ENCODE data around the gene HCFC1. TPM values are rescaled to one million over a fixed set of nuclear protein-coding genes. Genes with fewer than 3 reads are reported as not detected.

The HCFC1 gene
- total RNA-seq (10 to 100 TPM; 45.9 to 50.2 TPM), total RNA-seq (52.4 to 341 (median 124) reads per million in 172 experiments)
- polyA plus RNA-seq (2013, experiment 1 of 2): 34.1 TPM
- 36.0 TPM for polyA plus RNA-seq (2013, experiment 2 of 2)

GRCh38 chrX:153971450-153972367, at the start of gene HCFC1:
TSS of gene HCFC1 (minus strand) at chrX:153971818. CDS start at chrX:153970840, 978 bp downstream.
- no peaks in the 10 kb centered on the region for H3K27me3 ChIP-seq (ENCODE audit: control insufficient read depth in 1 of 2, insufficient read depth in 2 of 2, low read length in 2 of 2)
- H3K36me3 ChIP-seq (ENCODE audit: insufficient read depth, low read length): no peaks in the 10 kb centered on the region
- Mint-ChIP-seq H3K27ac (peak within 1 kb of the TSS; percentile 98), H3K36me3 (ENCODE audit: low read depth) (peaks cover 32% of the 10 kb centered on the region), H3K9me3 (no peaks in the 10 kb centered on the region), H3K27me3 (no peaks in the 10 kb centered on the region), H3K4me3 (peak within 1 kb of the TSS; percentile 100), H3K4me1 (ENCODE audit: low read depth) (peaks cover 48% of the 10 kb centered on the region)
- ChIA-PET CTCF (interaction anchor here (1.5 kb wide), 1 partner anchor 25 kb away, joined by 3 read pairs; no protein-coding TSS in a partner anchor), POLR2A (interaction anchor here (0.6 to 6.6 kb wide), 27 partner anchors 9 to 1030 kb away, joined by 3 to 163 read pairs (median 4); partner anchors contain the start of genes ARHGAP4, EMD, G6PD and IDH3G)
- peaks cover 56% of the 10 kb centered on the region for H3K4me1 ChIP-seq (ENCODE audit: insufficient read depth, low read length)
- H3K4me3 ChIP-seq (ENCODE audit: low read length): peak within 1 kb of the TSS; percentile 96
- TF ChIP-seq CTCF (IDR thresholded peaks at IDR 0.05): no peak
- no peaks in the 10 kb centered on the region for H3K9me3 ChIP-seq (ENCODE audit: control insufficient read depth in 1 of 2, insufficient read depth in 1 of 2, low read length in 2 of 2)
- H3K27ac ChIP-seq (ENCODE audit: low read depth in 1 of 2, low read length in 2 of 2): peak within 1 kb of the TSS; percentile 98 to 99
- ATAC-seq (ENCODE audit: poor library complexity) (peak; percentile 48), DNase-seq (peak; percentile 81 to 95 (median 90))
- intact Hi-C loops (cut with DNase I, micrococcal nuclease): loop anchor here in 1 of 2 experiments (2.0 kb wide), 1 partner anchor 399 kb away; no protein-coding TSS in a partner anchor

DNA sequence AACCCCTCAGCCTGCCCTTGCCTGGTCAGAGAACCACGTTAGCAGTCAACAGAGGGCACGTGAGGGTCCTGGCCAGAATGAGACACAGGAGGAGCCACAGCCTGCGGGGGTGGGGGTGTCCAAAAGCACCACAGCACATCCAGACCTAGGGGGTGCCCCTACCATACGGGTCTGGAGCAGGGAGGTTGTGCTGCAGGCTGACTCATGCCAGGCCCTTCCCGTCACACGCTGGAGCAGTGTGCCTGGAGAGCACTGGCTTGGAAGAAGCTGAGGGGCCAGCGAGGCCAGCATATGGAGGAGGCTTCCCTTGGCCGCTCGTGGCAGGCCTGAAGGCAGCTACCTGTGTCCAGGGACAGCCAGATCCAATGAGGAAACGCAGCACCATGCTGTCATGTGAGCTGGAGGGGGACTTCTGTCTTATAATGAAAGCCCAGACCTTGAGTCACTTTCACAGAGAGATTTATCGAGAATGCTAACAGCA, 49.6 kb upstream of the HCFC1 start:
- H3K36me3 ChIP-seq (ENCODE audit: insufficient read depth, low read length): peaks cover 28% of the 10 kb centered on the region
- H3K27me3 ChIP-seq (ENCODE audit: control insufficient read depth in 1 of 2, insufficient read depth in 2 of 2, low read length in 2 of 2): no peaks in the 10 kb centered on the region
- no peaks in the 10 kb centered on the region for H3K9me3 ChIP-seq (ENCODE audit: control insufficient read depth in 1 of 2, insufficient read depth in 1 of 2, low read length in 2 of 2)
- Mint-ChIP-seq H3K9me3 (no peaks in the 10 kb centered on the region), H3K4me3 (no peak overlapping the region), H3K4me1 (ENCODE audit: low read depth) (peaks cover 5% of the 10 kb centered on the region), H3K27ac (peak overlapping the region; percentile 94), H3K27me3 (no peaks in the 10 kb centered on the region), H3K36me3 (ENCODE audit: low read depth) (peaks cover 19% of the 10 kb centered on the region)
- POLR2A ChIA-PET: no interaction called here
- CTCF ChIA-PET: no interaction called here
- ATAC-seq (ENCODE audit: poor library complexity): no peak
- H3K4me3 ChIP-seq (ENCODE audit: low read length): no peak overlapping the region
- intact Hi-C loops (cut with DNase I, micrococcal nuclease): no loop called here
- peak in 2 of 14 experiments; percentile 47 to 65 for DNase-seq
- peaks cover 34% of the 10 kb centered on the region for H3K4me1 ChIP-seq (ENCODE audit: insufficient read depth, low read length)
- peak overlapping the region in 1 of 2 donors; percentile 70 for H3K27ac ChIP-seq (ENCODE audit: low read depth in 1 of 2, low read length in 2 of 2)
- no peak for TF ChIP-seq CTCF (IDR thresholded peaks at IDR 0.05)

DNA sequence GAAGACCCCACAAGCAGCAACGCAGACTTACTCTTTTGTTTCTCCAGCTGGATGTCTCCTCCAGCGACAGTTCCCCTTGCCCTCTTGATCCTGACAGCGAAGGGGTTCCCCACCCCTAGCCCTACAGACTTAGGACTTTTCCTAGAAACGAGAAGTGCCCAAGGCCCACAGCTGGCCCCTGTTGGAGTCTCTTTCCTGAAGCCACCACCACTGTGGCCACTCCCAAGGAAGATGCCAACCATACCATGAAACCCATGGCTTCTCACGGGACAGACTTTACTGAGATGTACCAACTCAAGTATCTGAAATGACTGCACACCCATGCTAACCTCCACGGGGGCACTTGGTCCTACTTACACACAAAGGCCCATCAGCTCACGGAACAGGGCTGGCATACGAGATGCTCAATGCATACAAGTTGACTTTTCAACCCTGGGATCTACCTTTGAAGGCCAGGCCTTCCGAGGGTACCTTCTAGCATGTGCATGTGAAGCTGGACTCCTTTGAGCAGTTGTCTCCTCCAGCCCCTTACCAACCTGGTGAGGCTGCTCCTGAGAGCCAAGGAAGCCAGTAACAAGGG, 49.0 kb upstream of the HCFC1 start:
- Mint-ChIP-seq H3K9me3 (no peaks in the 10 kb centered on the region), H3K4me1 (ENCODE audit: low read depth) (peaks cover 5% of the 10 kb centered on the region), H3K27me3 (no peaks in the 10 kb centered on the region), H3K4me3 (peak overlapping the region; percentile 92), H3K36me3 (ENCODE audit: low read depth) (peaks cover 20% of the 10 kb centered on the region), H3K27ac (peak overlapping the region; percentile 94)
- peak in 1 of 14 experiments; percentile 35 for DNase-seq
- no peak for TF ChIP-seq CTCF (IDR thresholded peaks at IDR 0.05)
- intact Hi-C loops (cut with DNase I, micrococcal nuclease): no loop called here
- ATAC-seq (ENCODE audit: poor library complexity): no peak
- no peaks in the 10 kb centered on the region for H3K9me3 ChIP-seq (ENCODE audit: control insufficient read depth in 1 of 2, insufficient read depth in 1 of 2, low read length in 2 of 2)
- peak overlapping the region; percentile 65 for H3K4me3 ChIP-seq (ENCODE audit: low read length)
- H3K27me3 ChIP-seq (ENCODE audit: control insufficient read depth in 1 of 2, insufficient read depth in 2 of 2, low read length in 2 of 2): no peaks in the 10 kb centered on the region
- peak overlapping the region; percentile 70 for H3K27ac ChIP-seq (ENCODE audit: low read depth in 1 of 2, low read length in 2 of 2)
- H3K36me3 ChIP-seq (ENCODE audit: insufficient read depth, low read length): peaks cover 28% of the 10 kb centered on the region
- ChIA-PET POLR2A (interaction anchor here (1.0 to 2.3 kb wide), 5 partner anchors 20 to 95 kb away, joined by 3 to 16 read pairs (median 7); partner anchors contain the start of genes ARHGAP4 and HCFC1), CTCF (interaction anchor here (1.0 kb wide), 1 partner anchor 72 kb away, joined by 7 read pairs; no protein-coding TSS in a partner anchor)
- H3K4me1 ChIP-seq (ENCODE audit: insufficient read depth, low read length): peaks cover 36% of the 10 kb centered on the region
